ENCODE data around the gene TMEM126B.

GRCh38 chr11:85628771-85629341, 463 bp downstream of the TMEM126B start:
- no peak for TF ChIP-seq TARDBP (IDR thresholded peaks at IDR 0.05)
- TF ChIP-seq SUZ12 (IDR thresholded peaks at IDR 0.05) = no peak
- no peak; the same call in 1 of the 2 replicates for TF ChIP-seq NFRKB (IDR thresholded peaks at IDR 0.05)
- TF ChIP-seq ELF4 (IDR thresholded peaks at IDR 0.05) = no peak
- TF ChIP-seq SP1 (IDR thresholded peaks at IDR 0.05) = no peak
- no peak for TF ChIP-seq ZNF384 (IDR thresholded peaks at IDR 0.05)
- TF ChIP-seq FOXM1 (IDR thresholded peaks at IDR 0.05; ENCODE audit: borderline replicate concordance) = no peak
- TF ChIP-seq, protein P1, sequence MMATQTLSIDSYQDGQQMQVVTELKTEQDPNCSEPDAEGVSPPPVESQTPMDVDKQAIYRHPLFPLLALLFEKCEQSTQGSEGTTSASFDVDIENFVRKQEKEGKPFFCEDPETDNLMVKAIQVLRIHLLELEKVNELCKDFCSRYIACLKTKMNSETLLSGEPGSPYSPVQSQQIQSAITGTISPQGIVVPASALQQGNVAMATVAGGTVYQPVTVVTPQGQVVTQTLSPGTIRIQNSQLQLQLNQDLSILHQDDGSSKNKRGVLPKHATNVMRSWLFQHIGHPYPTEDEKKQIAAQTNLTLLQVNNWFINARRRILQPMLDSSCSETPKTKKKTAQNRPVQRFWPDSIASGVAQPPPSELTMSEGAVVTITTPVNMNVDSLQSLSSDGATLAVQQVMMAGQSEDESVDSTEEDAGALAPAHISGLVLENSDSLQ (IDR thresholded peaks at IDR 0.05) = no peak
- no peak for TF ChIP-seq CTBP1 (IDR thresholded peaks at IDR 0.05; ENCODE audit: borderline replicate concordance)
- TF ChIP-seq FOXK2 (IDR thresholded peaks at IDR 0.05) = no peak

Measured in HEK293T (cell line).